Measurements from ENCODE around the gene MT1G.

- TF ChIP-seq TAF1 (IDR thresholded peaks at IDR 0.05; ENCODE audit: low read depth) (no peak), TCF12 (IDR thresholded peaks at IDR 0.05; ENCODE audit: low read depth) (no peak), EP300 (IDR thresholded peaks at IDR 0.05; ENCODE audit: borderline replicate concordance) (no peak), REST (IDR thresholded peaks at IDR 0.05; ENCODE audit: low read depth) (no peak), YY1 (IDR thresholded peaks at IDR 0.05; ENCODE audit: low read depth) (no peak), ZBTB7A (IDR thresholded peaks at IDR 0.05; ENCODE audit: low read depth) (no peak), FOXM1 (IDR thresholded peaks at IDR 0.05; ENCODE audit: borderline replicate concordance, low read depth) (no peak), USF1 (IDR thresholded peaks at IDR 0.05) (no peak), RAD21 (IDR thresholded peaks at IDR 0.05; ENCODE audit: low read depth) (no peak), CREB1 (IDR thresholded peaks at IDR 0.05; ENCODE audit: low read depth) (no peak), CEBPB (IDR thresholded peaks at IDR 0.05) (no peak), NFIC (IDR thresholded peaks at IDR 0.05) (no peak)
- TF ChIP-seq, protein P1, sequence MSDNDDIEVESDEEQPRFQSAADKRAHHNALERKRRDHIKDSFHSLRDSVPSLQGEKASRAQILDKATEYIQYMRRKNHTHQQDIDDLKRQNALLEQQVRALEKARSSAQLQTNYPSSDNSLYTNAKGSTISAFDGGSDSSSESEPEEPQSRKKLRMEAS (IDR thresholded peaks at IDR 0.05), result no peak
Observed at GRCh38 chr16:56645311-56645710, 22.6 kb downstream of the MT1G start.

Data from Ishikawa (cell line).